NCI-H2227 (cell line): ENCODE data around the gene ARRB1.
"Not testable (repeated sequence)": the region's sequence is repeated elsewhere in the genome, so short reads cannot be mapped to it uniquely, and the experiment has no call there.

Source experiments
- DNase-seq: peaks from one replicate; lab custom pipeline; 2025; ENCODE audit not compliant: unreplicated experiment; lab: John Stamatoyannopoulos, UW

Gene ARRB1

GRCh38 chr11:75276686-75277085, 74.8 kb downstream of the ARRB1 start:
- no peak for DNase-seq

GRCh38 chr11:75276186-75276585, 75.3 kb downstream of the ARRB1 start:
- no peak for DNase-seq

- DNase-seq, result no peak
These were observed 75.9 kb downstream of the ARRB1 start for GRCh38 chr11:75275581-75275980.

- not testable (repeated sequence) for DNase-seq
These were observed 76.7 kb downstream of the ARRB1 start for GRCh38 chr11:75274716-75275115.

- DNase-seq, result no peak
These were observed 77.8 kb downstream of the ARRB1 start for GRCh38 chr11:75273411-75274391.

- DNase-seq, result no peak
These were observed 78.6 kb downstream of the ARRB1 start for GRCh38 chr11:75272821-75273301.

GRCh38 chr11:75272391-75272790, 79.1 kb downstream of the ARRB1 start:
- DNase-seq, result no peak

- no peak for DNase-seq
These were observed 79.7 kb downstream of the ARRB1 start for GRCh38 chr11:75271730-75272129.

- peak; percentile 21 for DNase-seq
These were observed 80.5 kb downstream of the ARRB1 start for GRCh38 chr11:75270896-75271418.

- DNase-seq, result no peak
These were observed 81.6 kb downstream of the ARRB1 start for GRCh38 chr11:75269896-75270295.

GRCh38 chr11:75269367-75269660, 82.1 kb downstream of the ARRB1 start:
- no peak for DNase-seq

- DNase-seq, result no peak
These were observed 82.7 kb downstream of the ARRB1 start for GRCh38 chr11:75268626-75269366.

- no peak for DNase-seq
These were observed 84.1 kb downstream of the ARRB1 start for GRCh38 chr11:75267171-75267970.

- no peak for DNase-seq
These were observed 85.5 kb downstream of the ARRB1 start for GRCh38 chr11:75265851-75266531.

GRCh38 chr11:75264971-75265370, 86.5 kb downstream of the ARRB1 start:
- DNase-seq, result no peak

- no peak for DNase-seq
These were observed 87.1 kb downstream of the ARRB1 start for GRCh38 chr11:75264356-75264755.

- no peak for DNase-seq
These were observed 87.5 kb downstream of the ARRB1 start for GRCh38 chr11:75263944-75264349.

GRCh38 chr11:75262961-75263852, 88.3 kb downstream of the ARRB1 start:
- no peak for DNase-seq

GRCh38 chr11:75262436-75262835, 89.0 kb downstream of the ARRB1 start:
- DNase-seq, result no peak
